GM04504 (cell line): ENCODE measurements around the gene ZNF616.

Experiments
- DNase-seq: peaks from one replicate; pipeline ENCODE4 v3.0.0-alpha.2; 2012; ENCODE audit warnings: low read depth

Gene ZNF616

DNA sequence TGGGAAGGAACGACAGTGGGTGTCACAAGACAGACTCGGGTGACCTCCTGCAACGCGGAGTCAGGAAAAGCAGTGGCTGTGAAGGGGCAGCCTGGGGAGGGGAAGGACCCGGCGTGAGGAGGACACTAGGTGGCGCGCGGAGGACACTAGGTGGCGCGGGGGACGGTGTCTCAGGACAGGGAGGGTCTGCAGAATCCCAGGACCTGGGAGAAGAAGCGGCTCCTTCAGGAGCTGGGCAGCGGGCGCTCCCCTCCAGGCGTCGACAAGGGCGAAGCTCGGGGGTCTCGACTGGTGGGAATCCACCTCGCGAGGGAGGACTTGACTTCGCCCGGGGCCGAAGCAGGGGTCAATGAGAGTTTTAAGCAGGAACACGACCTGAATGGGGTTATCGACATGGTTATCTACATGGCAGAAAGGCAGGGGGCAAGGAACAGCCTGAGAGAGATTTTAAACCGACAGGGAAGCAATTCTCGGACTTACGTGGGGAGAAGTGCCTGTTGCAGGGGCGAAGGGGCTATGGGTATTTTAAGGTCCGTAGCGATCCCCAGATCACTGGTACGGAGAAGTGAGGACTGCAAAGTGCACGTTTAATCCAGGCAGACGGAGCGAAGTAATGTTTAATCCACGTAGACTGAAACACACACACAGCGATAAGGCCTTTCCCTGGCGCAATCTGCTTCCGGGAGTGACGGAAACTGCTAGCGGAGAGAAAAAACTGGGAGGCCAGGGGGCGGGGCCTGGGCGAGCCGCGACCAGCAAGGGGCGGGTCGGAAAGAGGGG, at the start of gene ZNF616:
ZNF616 (minus strand) TSS at position 687 of the 780 bp plus-strand sequence. CDS start 9,426 bp downstream, outside the sequence.
- peak; percentile 86 for DNase-seq

DNA sequence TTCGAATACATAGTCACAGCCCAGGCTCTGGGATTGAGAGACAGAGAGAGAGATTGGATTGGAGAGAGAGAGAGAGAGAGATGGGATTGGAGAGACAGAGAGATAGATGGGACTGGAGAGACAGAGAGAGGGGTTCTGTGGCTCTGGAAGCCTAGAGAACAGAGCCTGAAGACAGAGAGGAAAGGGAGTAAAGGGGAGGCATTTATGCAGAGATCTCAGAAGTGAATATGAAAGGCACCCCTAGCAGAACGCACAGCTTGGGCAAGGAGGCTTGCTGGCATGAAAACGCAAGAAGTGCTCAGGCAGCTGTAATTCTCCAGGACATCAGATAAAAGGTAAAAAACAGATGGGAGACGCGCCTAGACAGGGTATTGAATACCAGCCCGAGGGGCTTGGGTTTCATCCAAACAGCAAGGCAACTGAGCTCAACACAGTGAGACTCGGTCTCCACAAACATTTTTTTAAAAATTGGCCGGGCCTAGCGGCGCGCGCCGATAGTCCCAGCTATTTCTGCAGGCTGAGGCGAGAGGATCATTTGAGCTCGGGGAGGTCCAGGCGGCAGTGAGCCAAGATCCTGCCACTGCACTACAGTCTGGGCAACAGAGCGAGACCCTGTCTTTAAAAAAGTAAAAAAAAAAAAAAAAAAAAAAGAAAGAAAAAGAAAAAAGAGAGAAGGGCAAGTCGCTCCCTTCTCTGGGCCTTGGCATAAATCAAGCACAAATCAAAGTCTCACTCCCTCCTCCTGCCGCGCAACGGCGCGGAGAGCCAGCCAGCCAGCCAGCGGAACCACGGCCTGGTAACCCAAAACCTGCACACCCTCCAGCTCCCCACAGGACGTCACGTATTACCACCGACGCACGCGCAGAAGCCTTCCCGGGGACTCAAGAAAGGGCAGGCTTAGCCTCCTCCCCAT, 49.3 kb upstream of the ZNF616 start:
- no peak for DNase-seq

DNA sequence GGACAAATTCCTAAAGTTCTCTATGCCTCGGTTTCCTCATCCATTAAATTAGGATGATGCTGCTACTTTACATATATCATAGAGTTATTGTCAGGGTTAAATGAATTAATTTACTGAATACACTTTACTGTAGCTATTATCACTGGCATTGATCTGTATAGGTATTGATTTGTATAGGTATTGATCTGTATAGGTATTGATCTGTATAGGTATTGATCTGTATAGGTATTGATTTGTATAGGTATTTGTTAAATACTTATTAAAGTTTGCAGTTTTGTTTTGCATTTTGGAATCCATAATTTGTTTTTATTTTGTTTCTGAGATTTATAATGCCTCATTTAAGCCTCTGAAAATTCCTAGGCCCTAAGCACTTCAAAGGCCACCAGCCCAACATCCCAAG, 47.7 kb upstream of the ZNF616 start:
- DNase-seq: no peak

DNA sequence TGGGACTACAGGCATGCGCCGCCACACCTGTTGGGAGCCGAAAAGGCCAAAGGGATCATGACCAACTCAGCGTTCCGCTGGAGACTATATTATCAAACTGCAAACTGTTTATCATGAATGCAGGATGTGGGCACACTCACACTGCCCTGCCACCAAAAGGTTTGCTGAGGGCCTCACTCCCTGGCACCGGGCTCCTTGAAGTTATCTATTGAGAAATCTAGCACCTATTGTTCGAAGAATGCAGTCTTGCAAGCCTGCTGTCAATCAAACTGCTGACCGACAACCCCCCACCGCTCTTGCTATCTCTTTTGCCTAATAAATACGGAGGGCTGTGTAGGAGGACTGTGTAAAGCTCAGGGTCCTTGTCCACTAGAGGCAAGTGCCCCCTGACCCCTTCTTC, 36.8 kb upstream of the ZNF616 start:
- DNase-seq: no peak

DNA sequence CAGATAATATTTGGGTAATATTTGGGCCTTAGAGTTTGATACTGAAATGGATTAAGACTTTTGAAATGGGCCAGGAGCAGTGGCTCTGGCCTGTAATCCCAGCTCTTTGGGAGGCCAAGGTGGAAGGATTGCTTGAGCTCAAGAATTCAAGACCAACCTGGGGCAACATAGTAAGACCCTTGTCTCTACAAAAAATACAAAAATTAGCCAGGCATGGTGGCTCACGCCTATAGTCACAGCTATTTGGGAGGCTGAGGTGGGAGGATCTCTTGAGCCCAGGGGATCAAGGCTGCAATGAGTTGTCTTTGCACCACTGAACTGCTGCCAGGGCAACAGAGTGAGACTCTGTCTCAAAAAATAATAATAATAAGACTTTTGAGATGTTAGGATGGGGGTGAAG, 32.6 kb upstream of the ZNF616 start:
- no peak for DNase-seq

DNA sequence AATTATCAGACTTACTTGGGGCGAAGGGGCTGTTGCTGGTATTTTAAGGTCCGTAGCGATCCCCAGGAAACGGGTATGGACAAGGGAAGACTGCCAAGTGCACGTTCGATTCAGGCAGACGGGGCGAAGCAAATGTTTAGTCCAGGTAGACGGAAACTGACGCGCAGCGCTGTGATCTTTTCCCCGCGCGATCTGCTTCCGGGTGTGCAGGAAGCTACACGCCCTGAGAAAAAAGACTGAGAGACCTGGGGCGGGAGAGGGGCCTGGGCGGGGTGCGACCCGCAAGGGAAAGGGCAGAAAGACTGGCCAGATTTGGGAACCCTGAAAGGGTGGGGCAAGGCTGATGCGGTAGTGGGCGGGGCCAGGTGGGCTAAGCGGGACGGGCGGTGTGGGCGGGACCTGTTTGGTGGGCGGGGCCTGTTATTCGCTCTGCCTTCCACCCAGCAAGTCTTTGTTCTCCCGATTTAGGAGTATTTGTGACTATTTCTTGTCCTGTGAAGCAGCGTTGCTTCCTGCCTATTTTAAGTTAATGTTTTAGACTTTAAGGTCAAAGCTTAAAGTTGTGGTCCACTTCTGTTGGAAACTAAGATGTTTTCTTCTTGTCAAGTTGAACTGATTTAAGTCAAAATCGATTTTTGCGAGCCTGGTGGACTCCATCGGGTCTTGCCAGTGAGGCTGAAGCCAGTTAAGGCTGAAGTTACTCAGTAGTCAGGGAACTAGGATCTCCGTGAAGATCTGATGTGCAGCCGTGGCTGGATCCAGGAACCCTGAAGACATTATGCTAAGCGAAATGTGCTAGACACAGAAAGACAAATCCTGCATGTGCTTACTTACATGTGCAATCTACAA, 31.8 kb upstream of the ZNF616 start, which contains the start of gene ZNF836:
ZNF836 (minus strand) TSS at position 301 of the 849 bp plus-strand sequence. CDS start 3,549 bp downstream, outside the sequence.
- DNase-seq: no peak

DNA sequence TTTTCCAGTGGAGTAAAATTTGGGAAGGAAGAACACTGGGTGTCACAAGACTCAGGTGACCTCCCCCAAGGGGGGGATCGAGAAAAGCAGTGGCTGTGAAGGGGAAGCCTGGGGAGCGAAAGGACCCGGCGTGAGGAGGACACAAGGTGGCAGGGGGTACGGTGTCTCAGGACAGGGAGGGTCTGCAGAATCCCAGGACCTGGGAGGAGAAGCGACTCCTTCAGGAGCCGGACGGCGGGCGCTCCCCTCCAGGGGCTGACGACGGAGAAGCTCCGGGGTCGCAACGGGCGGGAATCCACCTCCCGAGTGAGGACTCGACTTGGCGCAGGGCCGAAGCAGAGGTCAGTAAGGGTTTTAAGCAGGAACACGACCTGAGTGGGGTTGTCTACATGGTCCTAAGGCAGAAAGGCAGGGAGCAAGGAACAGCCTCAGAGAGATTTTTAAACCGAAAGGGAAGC, 31.2 kb upstream of the ZNF616 start:
- no peak for DNase-seq

DNA sequence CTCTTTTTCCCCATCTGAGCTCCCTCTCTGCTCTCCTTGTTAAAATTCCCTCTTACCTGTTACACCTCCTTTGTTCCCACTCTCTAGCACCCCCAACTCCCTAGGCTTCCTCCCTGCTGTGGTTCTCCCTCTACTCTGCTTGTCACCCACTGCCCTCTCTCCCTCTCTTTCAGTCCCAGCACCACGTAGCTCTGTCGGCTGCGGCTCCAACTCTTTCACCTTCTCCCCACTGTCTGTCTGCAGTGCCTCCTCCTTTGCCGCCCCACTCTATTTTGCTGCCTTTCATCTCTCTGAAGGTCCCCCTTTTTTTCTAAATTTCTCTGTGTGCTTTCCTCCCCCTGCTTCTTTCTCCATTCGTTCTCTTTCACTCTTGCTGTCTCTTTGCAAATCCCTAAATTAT, 30.6 kb upstream of the ZNF616 start:
- DNase-seq: no peak

DNA sequence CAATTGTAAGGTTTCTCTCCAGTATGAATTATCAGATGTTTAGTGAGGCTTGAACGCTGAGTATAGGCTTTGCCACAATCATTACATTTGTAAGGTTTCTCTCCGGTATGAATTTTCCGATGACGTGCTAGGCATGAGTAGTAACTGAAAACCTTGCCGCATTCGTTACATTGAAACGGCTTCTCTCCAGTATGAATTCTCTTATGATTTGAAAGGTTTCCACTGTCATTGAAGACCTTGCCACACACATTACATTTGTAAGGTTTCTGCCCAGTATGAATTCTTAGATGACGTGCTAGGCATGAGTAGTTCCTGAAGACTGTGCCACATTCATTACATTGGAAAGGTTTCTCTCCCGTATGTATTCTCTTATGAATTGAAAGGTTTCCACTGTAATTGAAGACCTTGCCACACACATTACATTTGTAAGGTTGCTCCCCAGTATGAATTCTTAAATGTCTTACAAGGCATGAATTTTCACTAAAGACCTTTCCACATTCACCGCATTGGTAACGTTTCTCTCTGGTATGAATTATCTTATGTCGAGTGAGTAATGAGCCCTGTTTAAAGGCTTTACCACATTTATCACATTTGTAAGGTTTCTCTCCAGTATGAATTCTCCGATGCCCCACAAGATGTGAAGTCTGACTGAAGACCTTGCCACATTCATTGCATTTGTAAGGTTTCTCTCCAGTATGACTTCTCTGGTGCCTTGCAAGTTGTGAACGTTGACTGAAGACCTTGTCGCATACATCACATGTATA, 16.0 kb upstream of the ZNF616 start:
- no peak for DNase-seq

DNA sequence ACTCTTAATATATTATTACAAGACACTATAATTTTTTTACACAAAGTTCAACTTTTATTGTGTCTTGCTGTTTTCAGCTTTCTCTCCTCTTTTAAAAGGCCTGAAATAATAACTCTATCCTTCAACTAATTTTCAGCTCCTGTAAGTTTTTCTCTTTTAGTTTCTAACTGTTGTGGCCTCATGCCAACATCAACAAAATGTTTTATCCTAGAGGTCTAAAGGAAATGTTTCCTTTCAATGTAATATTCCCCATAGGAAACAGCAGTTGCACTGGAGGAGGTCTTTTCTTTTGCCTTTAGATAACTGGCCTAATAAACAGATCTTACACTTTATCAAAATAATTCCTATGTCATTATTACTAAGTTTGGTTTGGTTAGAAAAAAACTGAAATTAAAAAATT, 8.5 kb upstream of the ZNF616 start:
- DNase-seq: no peak

DNA sequence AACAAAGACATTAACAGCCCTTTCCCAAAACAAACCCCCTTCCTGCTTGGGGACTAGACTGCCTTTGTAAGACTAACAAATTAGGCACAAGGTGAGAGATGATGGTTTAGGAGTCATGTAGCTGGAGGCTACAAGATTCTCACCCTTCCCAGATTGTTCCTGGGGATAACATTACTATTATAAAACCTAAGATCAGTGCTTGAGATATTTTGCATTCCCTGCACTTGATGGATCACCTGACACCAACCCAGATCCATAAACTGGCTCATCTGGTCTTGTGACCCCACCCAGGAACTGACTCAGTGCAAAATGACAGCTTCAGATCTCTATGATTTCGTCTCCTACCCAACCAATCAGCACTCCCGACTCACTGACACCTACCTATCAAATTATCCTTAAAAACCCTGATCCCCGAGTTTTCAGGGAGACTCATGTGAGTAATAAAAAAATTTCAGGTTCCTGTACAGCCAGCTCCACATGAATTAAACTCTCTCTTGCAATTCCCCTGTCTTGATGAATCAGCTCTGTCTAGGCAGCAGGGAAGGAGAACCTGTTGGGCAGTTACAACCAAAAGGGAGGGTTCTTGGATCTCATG, 2.4 kb upstream of the ZNF616 start:
- DNase-seq: no peak

DNA sequence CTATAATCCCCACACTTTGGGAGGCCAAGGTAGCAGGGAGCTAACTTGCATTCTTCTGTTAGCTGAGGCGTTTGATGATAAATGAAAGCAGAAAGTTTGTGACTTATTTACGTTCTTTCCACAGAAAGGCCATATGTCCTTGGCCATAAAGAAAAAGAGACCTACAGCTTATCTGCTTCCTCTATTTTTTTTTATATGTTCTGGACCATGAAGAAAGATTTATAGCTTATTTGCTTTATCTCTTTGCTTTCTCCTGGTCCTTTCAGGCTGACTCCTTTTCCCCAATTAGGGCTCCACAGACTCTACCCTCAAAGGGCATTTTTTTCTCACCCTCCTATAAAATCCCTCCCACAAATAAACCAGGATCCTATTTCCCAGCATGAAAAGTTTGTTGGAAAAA, 1.5 kb upstream of the ZNF616 start:
- DNase-seq: no peak

DNA sequence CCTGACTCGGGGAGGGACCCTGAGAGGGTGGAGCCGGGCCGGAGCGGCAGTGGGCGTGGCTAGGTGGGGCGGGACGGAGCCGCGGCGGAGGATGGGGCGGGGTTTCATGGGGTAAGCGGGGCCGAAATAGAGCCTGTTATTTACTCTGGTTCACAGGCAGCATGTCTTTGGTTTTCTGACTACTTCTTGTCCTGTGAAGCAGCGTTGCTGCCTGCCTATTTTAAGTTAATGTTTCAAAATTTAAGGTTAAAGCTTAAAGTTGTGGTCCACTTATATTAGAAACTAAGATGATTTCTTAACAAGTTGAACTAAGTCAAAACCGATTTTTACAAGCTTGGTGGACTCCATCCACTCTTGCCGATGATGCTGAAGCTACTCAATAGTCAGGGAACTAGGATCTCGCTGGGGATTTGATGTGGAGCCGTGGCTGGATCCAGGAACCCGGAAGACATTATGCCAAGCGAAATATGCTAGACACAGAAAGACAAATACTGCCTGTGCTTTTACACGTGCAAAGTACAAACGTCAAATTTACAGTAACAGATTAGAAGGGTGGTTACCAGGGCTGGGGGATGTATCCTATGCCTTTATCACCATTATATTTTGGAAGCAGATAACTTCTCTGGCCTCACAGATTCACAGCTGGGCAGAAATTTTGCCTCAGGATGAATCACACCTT, 433 bp upstream of the ZNF616 start:
- DNase-seq: no peak

DNA sequence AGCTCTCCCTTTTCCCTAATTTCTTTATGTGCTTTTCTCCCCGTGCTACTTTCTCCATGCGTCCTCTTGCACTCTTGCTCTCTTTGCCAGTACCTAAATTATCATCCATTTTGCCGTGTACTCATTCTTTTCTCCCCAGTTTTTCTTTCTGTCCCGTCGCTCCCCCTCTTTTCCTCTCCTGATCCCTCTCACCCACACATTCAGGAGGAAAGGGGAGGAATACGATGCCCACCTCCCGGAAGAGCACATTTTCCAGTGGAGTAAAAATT, 821 bp downstream of the ZNF616 start:
- DNase-seq: no peak

DNA sequence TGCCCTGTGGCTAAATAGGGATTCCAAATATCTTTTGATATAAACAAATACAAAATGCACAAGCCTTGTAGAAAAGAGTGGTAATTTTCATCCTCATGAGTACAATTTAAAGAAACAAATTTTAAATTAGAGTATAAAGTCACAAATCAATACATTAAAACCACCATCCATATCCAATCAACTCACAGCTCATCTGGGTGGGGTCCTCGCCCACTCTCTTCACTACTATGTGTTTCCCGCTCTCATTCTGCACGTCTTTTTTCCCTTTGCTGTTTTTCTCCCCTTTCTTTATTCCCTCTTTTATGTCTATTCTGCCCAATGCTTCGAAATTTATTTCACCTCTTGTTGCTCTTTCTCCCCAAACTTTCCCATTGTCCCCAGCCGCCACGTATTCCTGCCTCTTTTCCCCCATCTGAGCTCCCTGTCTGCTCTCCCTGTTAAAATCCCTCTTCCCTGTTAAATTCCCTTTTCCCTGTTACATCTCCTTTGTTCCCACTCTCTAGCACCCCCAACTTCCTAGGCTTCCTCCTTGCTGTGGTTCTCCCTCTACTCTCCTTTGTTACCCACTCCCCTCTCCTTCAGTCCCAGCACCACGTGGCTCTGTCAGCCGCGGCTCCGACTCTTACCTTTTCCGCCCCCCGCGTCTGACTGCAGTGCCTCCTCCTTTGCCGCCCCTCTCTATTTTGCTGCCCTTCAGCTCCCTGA, 1.3 kb downstream of the ZNF616 start:
- no peak for DNase-seq

DNA sequence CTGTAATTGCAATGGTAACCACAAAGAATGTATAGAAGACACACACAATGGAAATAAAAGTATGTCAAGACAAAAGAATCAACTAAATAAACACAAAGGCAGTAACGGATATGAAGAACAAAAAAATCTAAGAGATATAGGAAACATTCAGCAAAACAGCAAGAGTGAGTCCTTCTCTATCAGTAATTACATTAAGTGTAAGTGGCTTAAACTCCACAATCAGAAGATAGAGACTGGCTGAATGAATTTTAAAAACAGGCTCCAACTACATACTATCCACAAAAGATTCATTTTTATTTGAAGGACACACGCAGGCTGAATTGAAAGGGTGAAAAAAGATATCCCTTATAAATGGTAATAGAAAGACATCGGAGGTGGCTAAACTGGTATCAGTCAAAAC, 19.5 kb downstream of the ZNF616 start:
- no peak for DNase-seq

DNA sequence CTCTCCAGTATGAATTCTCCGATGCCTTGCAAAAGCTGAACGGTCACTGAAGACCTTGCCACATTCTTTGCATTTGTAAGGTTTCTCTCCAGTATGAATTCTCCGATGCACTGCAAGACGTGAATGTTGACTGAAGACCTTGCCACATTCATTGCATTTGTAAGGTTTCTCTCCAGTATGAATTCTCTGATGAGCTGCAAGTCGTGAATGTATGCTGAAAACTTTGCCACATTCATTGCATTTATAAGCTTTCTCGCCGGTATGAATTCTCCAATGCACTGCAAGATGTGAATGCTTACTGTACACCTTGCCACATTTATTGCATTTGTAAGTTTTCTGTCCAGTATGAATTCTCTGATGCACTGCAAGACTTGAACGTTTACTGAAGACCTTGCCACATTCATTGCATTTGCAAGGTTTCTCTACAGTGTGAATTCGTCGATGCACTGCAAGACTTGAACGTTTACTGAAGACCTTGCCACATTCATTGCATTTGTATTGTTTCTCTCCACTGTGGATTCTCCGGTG, 24.1 kb downstream of the ZNF616 start:
- no peak for DNase-seq

DNA sequence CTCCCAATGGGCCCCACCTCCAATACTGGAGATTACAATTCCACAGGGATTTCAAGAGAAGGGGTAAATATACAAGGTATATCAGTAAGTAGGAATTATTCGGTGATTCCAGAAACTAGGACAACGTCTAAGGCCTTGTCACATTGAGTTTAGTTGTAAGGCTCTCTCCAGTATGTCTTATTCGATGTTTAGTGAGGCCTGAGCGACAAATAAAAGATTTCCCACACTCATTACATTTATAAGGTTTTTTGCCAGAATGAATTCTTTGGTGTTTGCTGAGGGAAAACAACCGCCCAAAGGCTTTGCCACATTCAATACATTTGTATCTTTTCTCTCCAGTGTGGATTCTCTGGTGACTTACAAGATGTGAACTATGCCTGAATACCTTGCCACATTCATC, 25.0 kb downstream of the ZNF616 start:
- DNase-seq: no peak

DNA sequence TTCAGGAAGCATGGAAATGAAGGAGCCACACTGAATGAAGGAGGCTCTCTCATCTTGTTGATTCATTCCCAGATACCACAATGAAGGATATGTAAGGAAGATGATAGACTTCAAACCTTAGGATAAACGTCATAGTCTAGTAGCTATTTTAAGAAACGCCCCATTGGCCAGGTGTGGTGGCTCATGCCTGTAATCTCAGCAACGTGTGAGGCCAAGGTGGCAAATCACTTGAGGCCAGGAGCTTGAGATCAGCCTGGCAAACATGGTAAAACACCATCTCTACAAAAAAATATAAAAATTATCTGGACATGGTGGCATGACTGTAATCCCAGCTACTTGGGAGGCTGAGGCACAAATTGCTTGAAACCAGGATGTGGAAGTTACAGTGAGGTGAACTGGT, 27.1 kb downstream of the ZNF616 start:
- no peak for DNase-seq

DNA sequence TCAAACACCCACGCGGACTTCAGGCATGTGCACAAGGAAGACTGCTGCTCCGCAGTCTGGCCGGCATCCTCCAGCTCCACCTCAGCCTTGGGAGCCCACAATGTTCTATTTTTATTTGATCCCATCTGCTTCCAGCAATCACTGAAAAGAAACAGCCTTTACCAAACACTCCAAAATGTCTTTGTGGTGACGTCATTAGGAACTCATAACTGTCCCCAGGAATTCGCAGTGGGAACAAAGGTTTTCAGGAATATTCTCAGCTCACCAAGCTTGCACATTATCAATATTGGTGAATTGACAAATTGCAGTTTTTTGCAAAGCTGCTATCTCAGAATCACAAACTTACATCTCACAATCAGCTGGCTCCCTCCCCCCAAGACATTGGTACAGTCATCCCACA, 29.0 kb downstream of the ZNF616 start:
- no peak for DNase-seq
